Measurements from ENCODE around the gene OR52D1.

Gene OR52D1

GRCh38 chr11:5488385-5488784 lies at the start of gene OR52D1:
TSS of gene OR52D1 (plus strand) at chr11:5488685. CDS start at chr11:5488707, 22 bp downstream.
- DNase-seq: no peak

GRCh38 chr11:5441414-5441813 lies 47.1 kb upstream of the OR52D1 start, which contains the start of gene OR51I1:
TSS of gene OR51I1 (minus strand) at chr11:5441514. CDS start at chr11:5441514, 0 bp downstream.
- no peak for DNase-seq

GRCh38 chr11:5443835-5444393 lies 44.6 kb upstream of the OR52D1 start:
- no peak for DNase-seq

- DNase-seq: no peak
Measured at GRCh38 chr11:5449023-5449422, 39.5 kb upstream of the OR52D1 start, which contains the start of gene OR51I2. TSS of gene OR51I2 (plus strand) at chr11:5449323. CDS start at chr11:5453489, 4,166 bp downstream.

GRCh38 chr11:5449432-5449831 lies 39.1 kb upstream of the OR52D1 start:
- DNase-seq: no peak

GRCh38 chr11:5460983-5461621 lies 27.4 kb upstream of the OR52D1 start:
- no peak for DNase-seq

- no peak for DNase-seq
Measured at GRCh38 chr11:5467527-5467926, 21.0 kb upstream of the OR52D1 start.

- DNase-seq: no peak
Measured at GRCh38 chr11:5473921-5474320, 14.6 kb upstream of the OR52D1 start.

- DNase-seq: no peak
Measured at GRCh38 chr11:5476186-5476819, 12.2 kb upstream of the OR52D1 start.

- DNase-seq: no peak
Measured at GRCh38 chr11:5486003-5486402, 2.5 kb upstream of the OR52D1 start.

GRCh38 chr11:5486421-5486820 lies 2.1 kb upstream of the OR52D1 start:
- DNase-seq: no peak

- no peak for DNase-seq
Measured at GRCh38 chr11:5488798-5489399, 414 bp downstream of the OR52D1 start.

GRCh38 chr11:5489576-5490357 lies 1.3 kb downstream of the OR52D1 start:
- DNase-seq: no peak

GRCh38 chr11:5499671-5500070 lies 11.2 kb downstream of the OR52D1 start:
- DNase-seq: no peak

- no peak for DNase-seq
Measured at GRCh38 chr11:5500393-5500801, 11.9 kb downstream of the OR52D1 start.

GRCh38 chr11:5504403-5504921 lies 16.0 kb downstream of the OR52D1 start:
- DNase-seq: no peak

GRCh38 chr11:5505363-5506048 lies 17.0 kb downstream of the OR52D1 start:
- DNase-seq: no peak

GRCh38 chr11:5507177-5507932 lies 18.9 kb downstream of the OR52D1 start:
- no peak for DNase-seq

- no peak for DNase-seq
Measured at GRCh38 chr11:5507933-5508305, 19.4 kb downstream of the OR52D1 start.

GRCh38 chr11:5508605-5509004 lies 20.1 kb downstream of the OR52D1 start:
- DNase-seq: no peak

- no peak for DNase-seq
Measured at GRCh38 chr11:5509803-5510202, 21.3 kb downstream of the OR52D1 start, which contains the start of gene UBQLN3. TSS of gene UBQLN3 (minus strand) at chr11:5509957. CDS start at chr11:5509558, 399 bp downstream.
